Body of pancreas (tissue), 4 donors: ENCODE data around the gene CYP2C8. TPM values are rescaled to one million over a fixed set of nuclear protein-coding genes. Genes with fewer than 3 reads are reported as not detected.

ENCODE experiments used
- ATAC-seq: fragments of 150-250 bp; one replicate; pipeline ENCODE4 v1.9.1; 2016
- DNase-seq, 4 donors: peaks; one replicate each; pipeline ENCODE4 v3.0.0-alpha.2; 2019
- H3K27ac ChIP-seq, 4 donors: fragments of 200-600 bp; sonication (generic); 1 replicate in 3 of 4; 2 replicates in 1 of 4; pipeline versions ENCODE4 v1.5.1 to v1.6.1; 2016 to 2019; ENCODE audit warnings: mild to moderate bottlenecking in 1 of 4, mixed read lengths in 1 of 4, moderate library complexity in 1 of 4
- H3K27me3 ChIP-seq, 2 donors: fragments of 200-600 bp; sonication (generic); one replicate each; pipeline ENCODE4 v1.6.0; 2016; ENCODE audit warnings: mild to moderate bottlenecking in 1 of 2
- H3K36me3 ChIP-seq, 2 donors: fragments of 200-600 bp; sonication (generic); replicated peaks in 1 of 2; 2 replicates each; pipeline ENCODE4 v1.5.1; 2016; ENCODE audit warnings: low read depth in 2 of 2; ENCODE audit not compliant: insufficient read depth in 1 of 2
- H3K4me1 ChIP-seq: fragments of 200-600 bp; sonication (generic); one replicate; pipeline ENCODE4 v1.6.0; 2016
- H3K4me3 ChIP-seq, 2 donors: fragments of 200-600 bp; sonication (generic); 1 replicate in 1 of 2; 2 replicates in 1 of 2; pipeline ENCODE4 v1.5.1; 2016 to 2019
- H3K9me3 ChIP-seq, 3 donors: fragments of 200-600 bp; sonication (generic); 1 replicate in 2 of 3; 2 replicates in 1 of 3; pipeline ENCODE4 v1.5.1; 2016
- POLR2A ChIP-seq, 3 donors: fragments of 450-650 bp; IDR thresholded peaks; one replicate each; pipeline ENCODE4 v1.6.1; 2016; ENCODE audit warnings: antibody characterized with exemption in 3 of 3, mild to moderate bottlenecking in 2 of 3
- WGBS, 2 donors: methylation state at CpG; one replicate each; pipeline ENCODE4 v1.1.5; 2017; 5-methylcytosine and 5-hydroxymethylcytosine counted together
- intact Hi-C: fragments of 100-400 bp; cut with DNase I; formaldehyde crosslinking; loops from one replicate; pipeline ENCODE4 v1.15.1; 2023
- total RNA-seq, 2 donors: library from RNA; depleted of rRNA; stranded (reverse); fragments of >200 nt; gene quantifications; one replicate each; pipeline ENCODE4 v1.1.0, GENCODE V29; 2016
- TF ChIP-seq, protein P1 (sequence below), 7 experiments: fragments of 450-650 bp in 4 of 7; fragments of 200-600 bp in 3 of 7; sonication (generic) in 3 of 7; IDR thresholded peaks; one replicate each; pipeline ENCODE4 v1.5.1; 2016 to 2019; ENCODE audit warnings: antibody characterized with exemption in 7 of 7

CYP2C8 gene
- total RNA-seq, 2 donors from 2014 or later: 3.4 to 12.9 TPM

DNA sequence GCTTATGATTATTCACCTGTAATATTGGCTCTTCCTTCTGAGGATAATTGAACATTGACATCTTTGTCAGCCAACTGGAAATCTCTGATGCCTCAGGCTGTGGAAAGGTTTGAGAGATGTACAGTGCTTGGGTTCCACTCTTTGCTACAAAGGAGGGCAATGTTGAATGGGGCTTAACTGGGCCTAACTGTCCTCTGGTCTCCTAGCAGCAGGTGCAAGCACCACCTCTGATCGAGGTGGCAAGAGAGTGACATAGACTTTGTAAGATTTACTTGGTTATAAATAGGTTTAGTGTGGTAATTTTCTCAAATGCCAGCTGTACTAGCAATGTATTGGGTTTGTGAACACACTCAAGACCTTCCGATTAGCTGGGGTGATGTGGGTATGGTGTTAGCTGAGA lies 21.1 kb downstream of the CYP2C8 start:
- Histone ChIP-seq H3K4me1 (no peaks in the 10 kb centered on the region), H3K9me3 (no peaks in the 10 kb centered on the region), H3K4me3 (no peak overlapping the region), H3K36me3 (no peaks in the 10 kb centered on the region), H3K27ac (no peak overlapping the region), H3K27me3 (no peaks in the 10 kb centered on the region)
- DNase-seq: no peak
- intact Hi-C loops: no loop called here
- TF ChIP-seq, protein P1, sequence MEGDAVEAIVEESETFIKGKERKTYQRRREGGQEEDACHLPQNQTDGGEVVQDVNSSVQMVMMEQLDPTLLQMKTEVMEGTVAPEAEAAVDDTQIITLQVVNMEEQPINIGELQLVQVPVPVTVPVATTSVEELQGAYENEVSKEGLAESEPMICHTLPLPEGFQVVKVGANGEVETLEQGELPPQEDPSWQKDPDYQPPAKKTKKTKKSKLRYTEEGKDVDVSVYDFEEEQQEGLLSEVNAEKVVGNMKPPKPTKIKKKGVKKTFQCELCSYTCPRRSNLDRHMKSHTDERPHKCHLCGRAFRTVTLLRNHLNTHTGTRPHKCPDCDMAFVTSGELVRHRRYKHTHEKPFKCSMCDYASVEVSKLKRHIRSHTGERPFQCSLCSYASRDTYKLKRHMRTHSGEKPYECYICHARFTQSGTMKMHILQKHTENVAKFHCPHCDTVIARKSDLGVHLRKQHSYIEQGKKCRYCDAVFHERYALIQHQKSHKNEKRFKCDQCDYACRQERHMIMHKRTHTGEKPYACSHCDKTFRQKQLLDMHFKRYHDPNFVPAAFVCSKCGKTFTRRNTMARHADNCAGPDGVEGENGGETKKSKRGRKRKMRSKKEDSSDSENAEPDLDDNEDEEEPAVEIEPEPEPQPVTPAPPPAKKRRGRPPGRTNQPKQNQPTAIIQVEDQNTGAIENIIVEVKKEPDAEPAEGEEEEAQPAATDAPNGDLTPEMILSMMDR (IDR thresholded peaks at IDR 0.05): no peak
- TF ChIP-seq POLR2A (IDR thresholded peaks at IDR 0.05): no peak
- no peak for ATAC-seq
- WGBS, 2 donors: 81 to 88% methylated on average over 2 of the region's 2 CpGs

DNA sequence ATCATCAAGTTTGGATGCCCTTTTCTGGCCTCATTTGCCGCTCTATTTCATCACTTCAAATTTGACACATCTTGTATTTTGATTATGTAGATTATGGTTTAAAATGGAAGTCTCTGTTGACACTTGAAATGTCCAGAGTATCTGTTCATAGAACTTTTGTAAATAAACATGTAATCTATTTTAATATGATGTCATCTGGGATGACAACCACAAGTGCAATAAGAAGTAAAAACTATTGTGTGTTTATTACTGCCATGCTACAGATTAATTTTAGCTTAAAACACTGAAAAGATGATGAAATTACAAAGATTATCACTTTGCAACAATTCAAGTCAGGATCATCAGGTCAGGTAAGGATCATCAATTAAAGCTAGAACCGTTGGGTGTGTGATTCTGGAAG lies 30.0 kb downstream of the CYP2C8 start:
- WGBS, 2 donors: 84 to 92% methylated on average over 2 of the region's 2 CpGs
- Histone ChIP-seq H3K4me1 (no peaks in the 10 kb centered on the region), H3K36me3 (no peaks in the 10 kb centered on the region), H3K9me3 (no peaks in the 10 kb centered on the region), H3K27ac (no peak overlapping the region), H3K4me3 (no peak overlapping the region), H3K27me3 (no peaks in the 10 kb centered on the region)
- ATAC-seq (no peak), DNase-seq (no peak)
- TF ChIP-seq, protein P1 (IDR thresholded peaks at IDR 0.05): no peak
- TF ChIP-seq POLR2A (IDR thresholded peaks at IDR 0.05): no peak
- intact Hi-C loops: no loop called here

DNA sequence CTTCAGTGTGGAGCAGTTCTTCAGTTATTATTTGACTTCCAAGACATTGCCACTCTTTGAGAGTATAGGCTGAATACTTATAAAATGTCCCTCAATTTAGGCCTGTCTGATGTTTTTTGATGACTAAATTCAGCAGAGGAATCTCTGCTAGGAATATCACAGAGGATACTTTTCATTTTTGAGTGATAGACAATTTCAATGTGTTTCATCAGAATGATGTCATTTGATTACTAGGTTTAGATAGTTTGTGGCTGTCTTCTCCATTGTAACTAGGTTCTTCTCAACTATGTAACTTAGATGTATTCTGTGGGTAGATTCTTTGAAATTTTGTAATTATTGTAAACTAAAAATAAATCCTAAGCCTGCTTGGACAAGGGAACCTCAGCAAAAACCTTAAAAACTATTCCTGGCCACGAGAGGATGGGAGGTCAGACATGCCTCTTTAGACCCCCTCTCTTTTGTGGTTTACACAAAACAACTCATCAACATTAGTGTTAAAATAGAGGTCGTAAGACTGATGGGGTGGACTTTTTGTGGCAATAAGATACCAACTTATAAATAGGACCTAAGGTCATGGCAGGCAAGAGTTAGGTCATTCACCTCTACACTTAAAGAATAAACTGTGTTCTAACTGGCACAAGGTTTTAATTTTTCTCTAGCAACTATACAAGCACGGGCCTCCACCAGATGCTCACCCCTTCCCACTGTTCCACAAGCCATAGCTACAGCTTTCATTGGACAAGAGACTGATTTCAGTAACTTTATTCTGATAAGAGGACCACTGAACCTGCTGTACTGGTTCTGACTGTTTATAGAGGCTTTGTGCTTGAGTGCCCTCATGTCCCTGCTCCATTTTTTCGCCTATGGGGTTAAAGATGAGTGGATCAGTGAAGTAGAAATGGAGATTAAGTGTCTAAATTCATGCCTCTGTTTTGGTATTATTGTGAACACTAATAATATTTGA lies 33.7 kb downstream of the CYP2C8 start:
- Histone ChIP-seq H3K4me1 (no peaks in the 10 kb centered on the region), H3K27ac (no peak overlapping the region), H3K36me3 (no peaks in the 10 kb centered on the region), H3K27me3 (no peaks in the 10 kb centered on the region), H3K9me3 (no peaks in the 10 kb centered on the region), H3K4me3 (no peak overlapping the region)
- ATAC-seq (no peak), DNase-seq (no peak)
- 59 to 64% methylated on average over 4 of the region's 4 CpGs for WGBS, 2 donors
- intact Hi-C loops: no loop called here
- TF ChIP-seq, protein P1 (IDR thresholded peaks at IDR 0.05): no peak
- TF ChIP-seq POLR2A (IDR thresholded peaks at IDR 0.05): no peak

- H3K9me3 ChIP-seq: no peaks in the 10 kb centered on the region
- H3K27me3 ChIP-seq: no peaks in the 10 kb centered on the region
- no peaks in the 10 kb centered on the region for H3K36me3 ChIP-seq
- no peaks in the 10 kb centered on the region for H3K4me1 ChIP-seq
- WGBS, 2 donors: 63 to 65% methylated on average over 4 of the region's 4 CpGs
- DNase-seq (no peak), ATAC-seq (no peak)
- no peak overlapping the region for H3K4me3 ChIP-seq
- no peak overlapping the region for H3K27ac ChIP-seq
- intact Hi-C loops: no loop called here
- TF ChIP-seq, protein P1 (IDR thresholded peaks at IDR 0.05): no peak
- TF ChIP-seq POLR2A (IDR thresholded peaks at IDR 0.05): no peak
Measured at GRCh38 chr10:95034401-95034800, 34.9 kb downstream of the CYP2C8 start.

- DNase-seq (no peak), ATAC-seq (no peak)
- no peak for TF ChIP-seq POLR2A (IDR thresholded peaks at IDR 0.05)
- TF ChIP-seq, protein P1 (IDR thresholded peaks at IDR 0.05): no peak
- Histone ChIP-seq H3K9me3 (no peaks in the 10 kb centered on the region), H3K4me1 (no peaks in the 10 kb centered on the region), H3K4me3 (no peak overlapping the region), H3K27me3 (no peaks in the 10 kb centered on the region), H3K36me3 (no peaks in the 10 kb centered on the region), H3K27ac (no peak overlapping the region)
- intact Hi-C loops: no loop called here
Measured at GRCh38 chr10:95031656-95032055, 37.6 kb downstream of the CYP2C8 start.
